Endothelial cell (in vitro differentiated cells): ENCODE results near the gene C18orf32. TPM values are rescaled to one million over a fixed set of nuclear protein-coding genes. Genes with fewer than 3 reads are reported as not detected.
A peak's percentile ranks its signal among the peaks of the same experiment; 100 is the strongest.

Experiments used
- DNase-seq: peaks from one replicate; pipeline ENCODE4 v3.0.0; 2021; ENCODE audit warnings: low spot score
- H3K27ac Mint-ChIP-seq: one replicate; pipeline ENCODE4 v1.8.0; 2021; ENCODE audit warnings: mixed read lengths, inconsistent platforms; ENCODE audit not compliant: unreplicated experiment
- H3K27me3 Mint-ChIP-seq: one replicate; pipeline ENCODE4 v1.8.0; 2021; ENCODE audit warnings: mild to moderate bottlenecking, moderate library complexity, mixed read lengths, inconsistent platforms; ENCODE audit not compliant: unreplicated experiment
- H3K36me3 Mint-ChIP-seq: one replicate; pipeline ENCODE4 v1.8.0; 2021; ENCODE audit warnings: mild to moderate bottlenecking, low read depth, mixed read lengths, inconsistent platforms; ENCODE audit not compliant: unreplicated experiment
- H3K4me1 Mint-ChIP-seq: one replicate; pipeline ENCODE4 v1.8.0; 2021; ENCODE audit warnings: mild to moderate bottlenecking, mixed read lengths, inconsistent platforms; ENCODE audit not compliant: unreplicated experiment
- H3K4me3 Mint-ChIP-seq: one replicate; pipeline ENCODE4 v1.8.0; 2021; ENCODE audit warnings: mild to moderate bottlenecking, mixed read lengths, inconsistent platforms; ENCODE audit not compliant: unreplicated experiment
- H3K9me3 Mint-ChIP-seq: one replicate; pipeline ENCODE4 v1.8.0; 2021; ENCODE audit warnings: mixed read lengths, inconsistent platforms; ENCODE audit not compliant: unreplicated experiment
- CTCF ChIP-seq: fragments of 200-600 bp; sonication (generic); IDR thresholded peaks from one replicate; pipeline ENCODE4 v1.5.0; 2021; ENCODE audit warnings: antibody characterized with exemption; ENCODE audit not compliant: unreplicated experiment
- total RNA-seq: library from RNA; stranded (reverse); fragmentation: NEBNext Ultra II Directional; extraction: Animal tissue kit (Norgen Biotek cat#: 25700); gene quantifications from one replicate; pipeline ENCODE4 v1.2.1, GENCODE V29; 2021; ENCODE audit not compliant: unreplicated experiment

Gene C18orf32
- total RNA-seq, 1 donor from 2014 or later: 33.2 TPM

DNA sequence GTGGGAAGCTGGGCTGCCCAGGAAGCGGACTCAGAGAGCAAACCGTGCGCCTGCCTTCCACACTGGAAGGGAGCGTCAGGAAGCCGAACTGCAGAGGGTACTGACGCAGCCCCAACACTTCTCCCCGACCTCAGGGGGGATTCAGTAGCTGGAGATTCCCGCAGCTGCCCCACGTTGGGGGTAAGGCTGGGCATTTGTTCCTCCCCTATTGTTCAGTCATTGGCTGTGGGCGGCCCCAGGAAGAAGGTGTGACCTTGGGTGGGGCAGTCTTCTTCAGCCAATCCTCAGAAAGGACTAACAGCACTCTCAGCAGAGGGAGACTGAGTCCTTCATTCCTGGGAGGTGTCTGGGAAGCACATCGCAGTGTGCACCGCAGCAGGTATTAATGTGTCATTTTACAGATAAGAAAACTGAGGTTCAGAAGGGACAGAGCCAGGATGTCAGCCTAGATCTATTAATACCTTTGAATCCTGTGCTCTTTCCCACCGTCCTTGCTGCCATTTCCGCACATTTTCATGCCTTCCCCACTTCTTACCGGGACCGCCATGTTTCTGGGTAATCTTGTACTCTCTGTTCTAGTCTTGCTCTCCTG lies 12.1 kb upstream of the C18orf32 start:
- no peak for DNase-seq
- H3K4me3 Mint-ChIP-seq: no peak overlapping the region
- no peaks in the 10 kb centered on the region for H3K36me3 Mint-ChIP-seq
- TF ChIP-seq CTCF: no peak
- no peak overlapping the region for H3K27ac Mint-ChIP-seq
- H3K27me3 Mint-ChIP-seq: no peaks in the 10 kb centered on the region
- no peaks in the 10 kb centered on the region for H3K9me3 Mint-ChIP-seq
- H3K4me1 Mint-ChIP-seq: peaks cover 2% of the 10 kb centered on the region

- Mint-ChIP-seq H3K9me3 (no peaks in the 10 kb centered on the region), H3K4me3 (no peak overlapping the region), H3K36me3 (peaks cover 14% of the 10 kb centered on the region), H3K27me3 (no peaks in the 10 kb centered on the region), H3K27ac (no peak overlapping the region), H3K4me1 (peaks cover 20% of the 10 kb centered on the region)
- no peak for TF ChIP-seq CTCF
- DNase-seq: no peak
Measured at GRCh38 chr18:49495480-49495879, 8.4 kb upstream of the C18orf32 start.

- Mint-ChIP-seq H3K4me3 (no peak overlapping the region), H3K27ac (no peak overlapping the region), H3K4me1 (peaks cover 21% of the 10 kb centered on the region), H3K9me3 (no peaks in the 10 kb centered on the region), H3K36me3 (peaks cover 17% of the 10 kb centered on the region), H3K27me3 (no peaks in the 10 kb centered on the region)
- no peak for DNase-seq
- no peak for TF ChIP-seq CTCF
Measured at GRCh38 chr18:49495076-49495475, 8.0 kb upstream of the C18orf32 start.

- H3K4me3 Mint-ChIP-seq: no peak overlapping the region
- H3K27me3 Mint-ChIP-seq: no peaks in the 10 kb centered on the region
- no peak overlapping the region for H3K27ac Mint-ChIP-seq
- DNase-seq: no peak
- TF ChIP-seq CTCF: no peak
- H3K36me3 Mint-ChIP-seq: peaks cover 18% of the 10 kb centered on the region
- H3K9me3 Mint-ChIP-seq: no peaks in the 10 kb centered on the region
- peaks cover 21% of the 10 kb centered on the region for H3K4me1 Mint-ChIP-seq
Measured at GRCh38 chr18:49494660-49495059, 7.6 kb upstream of the C18orf32 start.

- Mint-ChIP-seq H3K27ac (peak overlapping the region; percentile 100), H3K4me1 (peaks cover 30% of the 10 kb centered on the region), H3K36me3 (peaks cover 32% of the 10 kb centered on the region)
Measured at GRCh38 chr18:49492694-49493033, 5.6 kb upstream of the C18orf32 start.

More at GRCh38 chr18:49492694-49493033, 5.6 kb upstream of the C18orf32 start:
- Mint-ChIP-seq H3K4me3 (peak overlapping the region; percentile 100), H3K27me3 (no peaks in the 10 kb centered on the region), H3K9me3 (no peaks in the 10 kb centered on the region)
- TF ChIP-seq CTCF: no peak
- no peak for DNase-seq
